Activated B cell treated with CpG ODN at 0.5 μM for 24 hours (primary cell): ENCODE data around the gene NSFL1C. TPM values are rescaled to one million over a fixed set of nuclear protein-coding genes. Genes with fewer than 3 reads are reported as not detected.

Experiments used
- ATAC-seq: fragments of 200-7000 bp; cut with Tn5 transposase; one replicate; pipeline ENCODE4 v1.10.0; 2021; ENCODE audit warnings: low read depth, mild to moderate bottlenecking, moderate library complexity
- CTCF ChIA-PET: fragments of 350-600 bp; sonication (Branson Sonifier 250); formaldehyde crosslinking; loops from one replicate; lab custom pipeline; 2021; ENCODE audit warnings: antibody characterized with exemption; lab: Charles Lee
- POLR2A ChIA-PET: fragments of 350-600 bp; sonication (Branson Sonifier 250); formaldehyde crosslinking; loops from one replicate; lab custom pipeline; 2021; ENCODE audit warnings: antibody characterized with exemption; lab: Charles Lee
- DNase-seq: peaks from one replicate; pipeline ENCODE4 v3.0.0; 2022
- H3K27ac Mint-ChIP-seq: one replicate; pipeline ENCODE4 v1.8.0; 2020; ENCODE audit warnings: mixed read lengths
- H3K27me3 Mint-ChIP-seq: one replicate; pipeline ENCODE4 v1.8.0; 2021; ENCODE audit warnings: mixed read lengths
- H3K36me3 Mint-ChIP-seq: one replicate; pipeline ENCODE4 v1.8.0; 2021; ENCODE audit warnings: low read depth, mixed read lengths
- H3K4me1 Mint-ChIP-seq: one replicate; pipeline ENCODE4 v1.8.0; 2021; ENCODE audit warnings: mixed read lengths
- H3K4me3 Mint-ChIP-seq: one replicate; pipeline ENCODE4 v1.8.0; 2020; ENCODE audit warnings: mild to moderate bottlenecking, mixed read lengths
- H3K9me3 Mint-ChIP-seq: one replicate; pipeline ENCODE4 v1.8.0; 2020; ENCODE audit warnings: mixed read lengths
- CTCF ChIP-seq: fragments of 200-600 bp; IDR thresholded peaks from one replicate; pipeline ENCODE4 v1.8.0; 2022; ENCODE audit warnings: antibody characterized with exemption, mild to moderate bottlenecking
- intact Hi-C: fragments of 100-400 bp; cut with micrococcal nuclease; formaldehyde crosslinking; loops from one replicate; pipeline ENCODE4 v1.15.1; 2024
- total RNA-seq: library from RNA; stranded (reverse); gene quantifications from 2 replicates; pipeline ENCODE4 v1.2.3, GENCODE V29; 2022

The NSFL1C gene
- total RNA-seq, 1 donor from 2014 or later: 81.7 TPM

GRCh38 chr20:1431158-1431557 is 35.5 kb downstream of the NSFL1C start:
- ChIA-PET CTCF (no interaction called here), POLR2A (no interaction called here)

GRCh38 chr20:1430004-1430451 is 36.6 kb downstream of the NSFL1C start:
- Mint-ChIP-seq H3K9me3 (no peaks in the 10 kb centered on the region), H3K27me3 (peaks cover 2% of the 10 kb centered on the region), H3K4me1 (peaks cover 28% of the 10 kb centered on the region), H3K36me3 (no peaks in the 10 kb centered on the region), H3K4me3 (no peak overlapping the region), H3K27ac (no peak overlapping the region)
- ChIA-PET POLR2A (no interaction called here), CTCF (no interaction called here)
- TF ChIP-seq CTCF: no peak
- ATAC-seq: no peak
- no peak for DNase-seq
- intact Hi-C loops: no loop called here

More at GRCh38 chr20:1431158-1431557, 35.5 kb downstream of the NSFL1C start:
- TF ChIP-seq CTCF: no peak
- H3K4me3 Mint-ChIP-seq: no peak overlapping the region
- DNase-seq: no peak
- no peak for ATAC-seq
- peaks cover 2% of the 10 kb centered on the region for H3K27me3 Mint-ChIP-seq
- H3K9me3 Mint-ChIP-seq: no peaks in the 10 kb centered on the region
- no peak overlapping the region for H3K27ac Mint-ChIP-seq
- peaks cover 38% of the 10 kb centered on the region for H3K4me1 Mint-ChIP-seq
- intact Hi-C loops: no loop called here
- H3K36me3 Mint-ChIP-seq: no peaks in the 10 kb centered on the region

- Mint-ChIP-seq H3K36me3 (no peaks in the 10 kb centered on the region), H3K9me3 (no peaks in the 10 kb centered on the region), H3K27ac (no peak overlapping the region), H3K4me3 (no peak overlapping the region), H3K4me1 (peaks cover 20% of the 10 kb centered on the region), H3K27me3 (peaks cover 2% of the 10 kb centered on the region)
- DNase-seq (no peak), ATAC-seq (no peak)
- ChIA-PET CTCF (no interaction called here), POLR2A (no interaction called here)
- TF ChIP-seq CTCF: no peak
- intact Hi-C loops: no loop called here
Measured at GRCh38 chr20:1429143-1429728, 37.4 kb downstream of the NSFL1C start.

- Mint-ChIP-seq H3K27ac (no peak overlapping the region), H3K27me3 (peaks cover 2% of the 10 kb centered on the region), H3K36me3 (no peaks in the 10 kb centered on the region), H3K4me1 (peaks cover 14% of the 10 kb centered on the region), H3K4me3 (no peak overlapping the region), H3K9me3 (no peaks in the 10 kb centered on the region)
- no peak for TF ChIP-seq CTCF
- DNase-seq (no peak), ATAC-seq (no peak)
- CTCF ChIA-PET: interaction anchor here (2.2 kb wide), 1 partner anchor 9 kb away, joined by 8 read pairs; no protein-coding TSS in a partner anchor
- POLR2A ChIA-PET: no interaction called here
- intact Hi-C loops: no loop called here
Measured at GRCh38 chr20:1427457-1428054, 39.1 kb downstream of the NSFL1C start.

GRCh38 chr20:1426231-1426849 is 40.3 kb downstream of the NSFL1C start:
- peaks cover 2% of the 10 kb centered on the region for H3K27me3 Mint-ChIP-seq
- no peak for TF ChIP-seq CTCF
- no peaks in the 10 kb centered on the region for H3K36me3 Mint-ChIP-seq
- no peak for DNase-seq
- H3K4me1 Mint-ChIP-seq: peaks cover 4% of the 10 kb centered on the region
- H3K27ac Mint-ChIP-seq: no peak overlapping the region
- ChIA-PET POLR2A (no interaction called here), CTCF (interaction anchor here (1.0 to 2.2 kb wide), 2 partner anchors 10 to 80 kb away, joined by 3 to 8 read pairs; no protein-coding TSS in a partner anchor)
- H3K9me3 Mint-ChIP-seq: no peaks in the 10 kb centered on the region
- ATAC-seq: no peak
- H3K4me3 Mint-ChIP-seq: no peak overlapping the region
- intact Hi-C loops: no loop called here
